ENCODE results near the gene C19orf33. TPM values are rescaled to one million over a fixed set of nuclear protein-coding genes. Genes with fewer than 3 reads are reported as not detected.

Gene C19orf33
- total RNA-seq, 2 donors from 2014 or later = 111 to 159 TPM

DNA sequence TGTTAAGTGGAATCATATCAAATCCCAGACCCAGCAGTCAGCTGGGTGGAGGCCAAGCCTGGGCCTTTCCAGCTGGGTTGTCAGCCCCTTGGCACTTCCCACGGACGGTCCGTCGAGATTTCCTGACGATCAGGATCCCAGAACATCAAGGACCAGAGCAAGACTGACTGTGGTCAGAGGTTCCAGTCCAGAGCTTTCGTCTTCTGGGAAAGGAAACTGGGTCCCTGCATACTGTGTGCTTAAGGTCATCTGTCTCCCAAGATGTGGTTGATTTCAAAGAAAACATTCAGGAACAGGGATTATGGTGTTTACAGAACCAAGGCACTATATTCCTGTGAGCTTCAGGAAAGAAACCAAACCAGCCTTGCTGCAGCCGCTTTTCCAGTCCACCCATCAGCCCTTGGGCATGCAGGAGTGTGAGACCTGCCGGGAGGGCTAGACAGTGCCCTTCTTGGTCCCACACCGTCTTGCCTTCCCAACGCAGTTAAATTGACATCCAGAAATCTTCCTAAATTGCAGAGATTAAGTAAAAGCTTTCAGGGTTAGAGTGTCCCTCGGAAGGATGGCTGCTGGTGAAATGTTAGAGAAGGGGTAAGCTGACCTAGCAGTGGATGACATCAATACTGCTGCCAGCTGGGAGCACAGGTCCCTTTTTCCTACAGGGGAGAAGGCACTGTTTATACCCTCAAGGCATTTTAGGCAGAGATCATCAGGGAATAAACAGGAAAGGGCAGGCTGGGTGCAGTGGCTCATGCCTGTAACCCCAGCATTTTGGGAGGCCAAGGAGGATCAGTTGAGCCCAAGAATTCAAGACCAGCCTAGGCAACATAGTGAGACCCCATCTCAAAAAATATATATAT lies 5.0 kb upstream of the C19orf33 start:
- peak overlapping the region; percentile 67 for H3K27ac ChIP-seq
- no peaks in the 10 kb centered on the region for H3K27me3 ChIP-seq
- no peaks in the 10 kb centered on the region for H3K4me1 ChIP-seq
- no peak overlapping the region for H3K9ac ChIP-seq (ENCODE audit: low read depth in 2 of 2, low read length in 2 of 2)
- no peaks in the 10 kb centered on the region for H3K9me3 ChIP-seq
- DNase-seq = no peak
- intact Hi-C loops (cut with DNase I) = no loop called here
- H3K36me3 ChIP-seq = no peaks in the 10 kb centered on the region
- no peak overlapping the region for H3K4me3 ChIP-seq
- TF ChIP-seq, protein P1, sequence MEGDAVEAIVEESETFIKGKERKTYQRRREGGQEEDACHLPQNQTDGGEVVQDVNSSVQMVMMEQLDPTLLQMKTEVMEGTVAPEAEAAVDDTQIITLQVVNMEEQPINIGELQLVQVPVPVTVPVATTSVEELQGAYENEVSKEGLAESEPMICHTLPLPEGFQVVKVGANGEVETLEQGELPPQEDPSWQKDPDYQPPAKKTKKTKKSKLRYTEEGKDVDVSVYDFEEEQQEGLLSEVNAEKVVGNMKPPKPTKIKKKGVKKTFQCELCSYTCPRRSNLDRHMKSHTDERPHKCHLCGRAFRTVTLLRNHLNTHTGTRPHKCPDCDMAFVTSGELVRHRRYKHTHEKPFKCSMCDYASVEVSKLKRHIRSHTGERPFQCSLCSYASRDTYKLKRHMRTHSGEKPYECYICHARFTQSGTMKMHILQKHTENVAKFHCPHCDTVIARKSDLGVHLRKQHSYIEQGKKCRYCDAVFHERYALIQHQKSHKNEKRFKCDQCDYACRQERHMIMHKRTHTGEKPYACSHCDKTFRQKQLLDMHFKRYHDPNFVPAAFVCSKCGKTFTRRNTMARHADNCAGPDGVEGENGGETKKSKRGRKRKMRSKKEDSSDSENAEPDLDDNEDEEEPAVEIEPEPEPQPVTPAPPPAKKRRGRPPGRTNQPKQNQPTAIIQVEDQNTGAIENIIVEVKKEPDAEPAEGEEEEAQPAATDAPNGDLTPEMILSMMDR (IDR thresholded peaks at IDR 0.05) = no peak

DNA sequence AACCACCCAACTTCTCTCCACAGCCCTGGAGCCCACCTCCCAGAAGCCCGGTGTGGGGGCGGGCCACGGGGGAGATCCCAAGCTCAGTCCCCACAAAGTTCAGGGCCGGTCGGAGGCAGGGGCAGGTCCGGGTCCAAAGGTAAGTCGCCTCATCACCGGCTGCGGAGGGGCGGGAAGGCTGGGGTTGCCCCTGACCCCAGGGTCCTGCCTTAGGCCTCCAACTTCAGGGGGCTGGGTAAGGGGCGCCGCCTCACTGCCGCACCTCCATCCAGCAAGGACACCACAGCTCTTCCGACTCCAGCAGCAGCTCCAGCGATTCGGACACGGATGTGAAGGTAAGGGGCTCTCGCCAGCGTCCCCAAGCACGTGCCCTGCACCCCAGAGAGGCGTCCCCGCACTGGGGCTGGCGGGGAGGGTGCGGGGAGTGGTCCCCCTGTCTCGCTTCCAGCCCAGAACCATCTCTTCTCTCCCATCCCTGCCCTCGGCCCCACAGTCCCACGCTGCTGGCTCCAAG lies 358 bp downstream of the C19orf33 start:
- Histone ChIP-seq H3K27ac (peak overlapping the region; percentile 84), H3K4me3 (peak overlapping the region; percentile 42), H3K4me1 (no peaks in the 10 kb centered on the region), H3K9me3 (no peaks in the 10 kb centered on the region), H3K36me3 (no peaks in the 10 kb centered on the region), H3K9ac (ENCODE audit: low read depth in 2 of 2, low read length in 2 of 2) (peak overlapping the region; percentile 84 to 98), H3K27me3 (no peaks in the 10 kb centered on the region)
- no peak for DNase-seq
- intact Hi-C loops (cut with DNase I) = no loop called here
- TF ChIP-seq, protein P1 (IDR thresholded peaks at IDR 0.05) = no peak

DNA sequence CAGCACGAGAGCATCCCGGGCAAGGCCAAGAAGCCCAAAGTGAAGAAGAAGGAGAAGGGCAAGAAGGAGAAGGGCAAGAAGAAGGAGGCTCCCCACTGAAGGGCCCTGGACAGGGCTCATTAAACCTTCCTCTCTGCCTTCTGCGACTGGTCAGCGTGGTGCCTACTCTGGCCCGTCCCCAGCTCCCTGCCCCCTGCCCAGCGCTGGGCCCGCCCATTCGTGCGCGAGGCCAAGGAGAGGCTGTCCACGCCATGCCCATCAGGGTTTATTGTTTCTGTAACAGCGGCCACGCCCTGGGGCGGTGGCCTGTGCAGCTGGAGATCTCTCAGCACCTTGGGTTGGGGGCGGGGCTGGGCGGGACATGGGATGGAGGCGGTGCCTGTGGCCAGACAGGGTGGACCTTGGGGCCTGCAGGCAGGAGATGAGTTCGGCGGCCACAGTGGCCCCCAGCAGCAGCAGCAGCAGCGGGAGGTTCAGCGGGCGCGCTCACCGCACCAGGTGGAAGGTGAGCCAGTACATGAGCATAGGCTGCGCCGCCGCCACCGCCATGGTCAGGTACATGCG lies 897 bp downstream of the C19orf33 start:
- TF ChIP-seq, protein P1 (IDR thresholded peaks at IDR 0.05) = no peak
- H3K27me3 ChIP-seq = no peaks in the 10 kb centered on the region
- H3K4me3 ChIP-seq = peak overlapping the region; percentile 42
- H3K27ac ChIP-seq = peak overlapping the region; percentile 84
- no peaks in the 10 kb centered on the region for H3K36me3 ChIP-seq
- H3K4me1 ChIP-seq = no peaks in the 10 kb centered on the region
- DNase-seq = peak; percentile 96
- H3K9me3 ChIP-seq = no peaks in the 10 kb centered on the region
- H3K9ac ChIP-seq (ENCODE audit: low read depth in 2 of 2, low read length in 2 of 2) = peak overlapping the region; percentile 84 to 98
- intact Hi-C loops (cut with DNase I) = no loop called here

DNA sequence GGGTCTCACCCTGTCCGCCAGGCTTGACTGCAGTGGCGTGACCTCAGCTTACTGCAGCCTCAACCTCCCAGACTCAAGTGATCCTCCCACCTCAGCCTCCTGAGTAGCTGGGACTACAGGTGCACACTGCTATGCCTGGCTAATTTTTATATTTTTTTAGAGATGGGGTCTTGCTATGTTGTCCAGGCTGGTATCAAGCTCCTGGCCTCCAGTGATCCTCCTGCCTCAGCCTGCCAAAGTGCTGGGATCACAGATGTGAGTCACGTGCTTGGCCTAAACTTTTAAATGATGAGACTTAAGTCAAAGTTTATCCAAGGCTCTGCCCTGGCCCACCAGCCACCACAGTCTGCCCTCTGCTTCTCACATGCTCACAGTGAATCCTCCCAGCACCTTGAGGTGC lies 2.2 kb downstream of the C19orf33 start:
- H3K9me3 ChIP-seq = no peaks in the 10 kb centered on the region
- no peak overlapping the region for H3K9ac ChIP-seq (ENCODE audit: low read depth in 2 of 2, low read length in 2 of 2)
- no peak for DNase-seq
- H3K27me3 ChIP-seq = no peaks in the 10 kb centered on the region
- intact Hi-C loops (cut with DNase I) = no loop called here
- no peak overlapping the region for H3K4me3 ChIP-seq
- H3K36me3 ChIP-seq = no peaks in the 10 kb centered on the region
- TF ChIP-seq, protein P1 (IDR thresholded peaks at IDR 0.05) = no peak
- no peak overlapping the region for H3K27ac ChIP-seq
- no peaks in the 10 kb centered on the region for H3K4me1 ChIP-seq

DNA sequence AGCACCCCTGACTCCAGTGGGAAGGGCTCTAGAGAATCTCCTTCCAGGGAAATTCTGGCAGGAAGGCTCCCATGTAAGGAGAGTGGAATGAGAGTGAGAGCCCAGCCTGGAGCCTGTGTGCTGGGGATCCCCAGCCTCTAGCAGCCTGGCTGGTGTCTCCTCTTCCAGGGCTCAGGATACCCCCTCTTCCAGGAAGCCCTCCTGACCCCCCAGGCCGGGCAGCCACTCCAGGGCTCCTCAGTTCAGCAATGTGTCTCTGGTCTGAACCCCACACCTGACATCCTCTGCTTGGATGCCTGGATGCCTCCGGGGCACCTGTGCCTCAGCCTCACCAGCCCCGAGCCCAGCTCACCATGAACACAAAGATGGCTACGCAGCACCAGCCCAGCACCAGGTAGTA lies 3.0 kb downstream of the C19orf33 start:
- Histone ChIP-seq H3K4me3 (no peak overlapping the region), H3K4me1 (no peaks in the 10 kb centered on the region), H3K27ac (no peak overlapping the region), H3K27me3 (no peaks in the 10 kb centered on the region), H3K9me3 (no peaks in the 10 kb centered on the region), H3K9ac (ENCODE audit: low read depth in 2 of 2, low read length in 2 of 2) (no peak overlapping the region), H3K36me3 (no peaks in the 10 kb centered on the region)
- TF ChIP-seq, protein P1 (IDR thresholded peaks at IDR 0.05) = no peak
- intact Hi-C loops (cut with DNase I) = no loop called here
- no peak for DNase-seq

Measured in colonic mucosa (tissue), 4 donors.